Suprapubic skin (tissue), 4 donors: ENCODE results near the gene HDAC1. TPM values are rescaled to one million over a fixed set of nuclear protein-coding genes. Genes with fewer than 3 reads are reported as not detected.

Source experiments
- DNase-seq, 2 donors: peaks; one replicate each; pipeline ENCODE4 v3.0.0-alpha.2; 2019; ENCODE audit warnings: low spot score in 2 of 2
- H3K27ac ChIP-seq: fragments of 200-600 bp; sonication (generic); one replicate; pipeline ENCODE4 v1.5.1; 2019
- H3K27me3 ChIP-seq: fragments of 200-600 bp; sonication (generic); one replicate; pipeline ENCODE4 v1.5.1; 2019
- H3K36me3 ChIP-seq: fragments of 200-600 bp; sonication (generic); one replicate; pipeline ENCODE4 v1.5.1; 2019
- H3K4me1 ChIP-seq: fragments of 200-600 bp; sonication (generic); one replicate; pipeline ENCODE4 v1.5.1; 2019
- H3K4me3 ChIP-seq: fragments of 200-600 bp; sonication (generic); one replicate; pipeline ENCODE4 v1.5.1; 2019; ENCODE audit warnings: mild to moderate bottlenecking
- H3K9me3 ChIP-seq: fragments of 200-600 bp; sonication (generic); one replicate; pipeline ENCODE4 v1.5.1; 2019
- EP300 ChIP-seq: sonication (generic); formaldehyde crosslinking; IDR thresholded peaks from one replicate; pipeline ENCODE4 v1.6.1; 2017; ENCODE audit warnings: antibody characterized with exemption
- POLR2A ChIP-seq, 2 donors: fragments of 450-650 bp; IDR thresholded peaks; one replicate each; pipeline ENCODE4 v1.6.1; 2017; ENCODE audit warnings: antibody characterized with exemption in 2 of 2, mild to moderate bottlenecking in 2 of 2, moderate library complexity in 2 of 2
- POLR2AphosphoS5 ChIP-seq, 3 donors: sonication (generic); formaldehyde crosslinking; IDR thresholded peaks; one replicate each; pipeline ENCODE4 v1.6.1; 2017; ENCODE audit warnings: antibody characterized with exemption in 3 of 3
- WGBS: methylation state at CpG from one replicate; pipeline ENCODE4 v1.1.5; 2018; 5-methylcytosine and 5-hydroxymethylcytosine counted together
- total RNA-seq, 4 donors: library from RNA; depleted of rRNA; stranded (reverse); fragments of >200 nt; gene quantifications; one replicate each; pipeline ENCODE4 v1.1.0, GENCODE V29; 2016
- TF ChIP-seq, protein P1 (sequence below), 2 donors: fragments of 200-600 bp in 1 of 2; fragments of 450-650 bp in 1 of 2; sonication (generic) in 1 of 2; IDR thresholded peaks; one replicate each; pipeline ENCODE4 v1.5.1; 2016 to 2019; ENCODE audit warnings: antibody characterized with exemption in 2 of 2, mild to moderate bottlenecking in 1 of 2, moderate library complexity in 1 of 2

The HDAC1 gene
- total RNA-seq, 4 donors from 2014 or later, result 34.4 to 52.9 (median 40.2) TPM

DNA sequence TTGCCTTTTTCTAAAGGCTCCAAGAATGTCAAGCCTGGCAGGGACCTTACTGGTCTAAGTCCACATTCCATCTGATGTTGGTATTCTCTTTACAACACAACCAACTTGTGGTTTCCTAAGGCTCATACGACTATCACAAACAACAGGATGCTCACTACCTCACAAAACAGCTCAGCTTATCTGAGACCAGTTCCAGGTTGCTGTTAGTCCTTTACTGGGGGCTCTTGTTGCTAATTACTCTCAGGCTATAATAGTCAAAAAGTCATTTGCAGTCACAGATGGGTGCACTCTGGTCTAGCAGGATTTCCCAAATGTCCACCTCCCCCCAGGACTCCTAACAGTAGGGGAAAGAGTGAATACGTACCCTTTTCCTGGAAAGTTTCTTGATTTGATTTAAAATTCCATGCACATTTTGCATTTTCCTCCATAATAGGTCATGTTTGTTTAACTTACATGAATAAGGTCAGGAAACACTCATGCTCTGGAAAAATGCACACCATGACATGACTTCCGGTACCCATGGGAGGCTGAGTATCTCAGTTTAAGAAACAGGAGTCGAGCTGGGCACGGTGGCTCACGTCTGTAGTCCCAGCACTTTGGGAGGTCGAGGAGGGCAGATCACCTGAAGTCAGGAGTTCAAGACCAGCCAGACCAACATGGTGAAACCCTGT is 24.8 kb upstream of the HDAC1 start:
- Histone ChIP-seq H3K4me1 (no peaks in the 10 kb centered on the region), H3K27ac (no peak overlapping the region), H3K27me3 (no peaks in the 10 kb centered on the region), H3K36me3 (no peaks in the 10 kb centered on the region), H3K9me3 (no peaks in the 10 kb centered on the region), H3K4me3 (no peak overlapping the region)
- DNase-seq, result no peak
- TF ChIP-seq POLR2A (IDR thresholded peaks at IDR 0.05) (no peak), EP300 (no peak), POLR2AphosphoS5 (IDR thresholded peaks at IDR 0.05) (no peak)
- TF ChIP-seq, protein P1, sequence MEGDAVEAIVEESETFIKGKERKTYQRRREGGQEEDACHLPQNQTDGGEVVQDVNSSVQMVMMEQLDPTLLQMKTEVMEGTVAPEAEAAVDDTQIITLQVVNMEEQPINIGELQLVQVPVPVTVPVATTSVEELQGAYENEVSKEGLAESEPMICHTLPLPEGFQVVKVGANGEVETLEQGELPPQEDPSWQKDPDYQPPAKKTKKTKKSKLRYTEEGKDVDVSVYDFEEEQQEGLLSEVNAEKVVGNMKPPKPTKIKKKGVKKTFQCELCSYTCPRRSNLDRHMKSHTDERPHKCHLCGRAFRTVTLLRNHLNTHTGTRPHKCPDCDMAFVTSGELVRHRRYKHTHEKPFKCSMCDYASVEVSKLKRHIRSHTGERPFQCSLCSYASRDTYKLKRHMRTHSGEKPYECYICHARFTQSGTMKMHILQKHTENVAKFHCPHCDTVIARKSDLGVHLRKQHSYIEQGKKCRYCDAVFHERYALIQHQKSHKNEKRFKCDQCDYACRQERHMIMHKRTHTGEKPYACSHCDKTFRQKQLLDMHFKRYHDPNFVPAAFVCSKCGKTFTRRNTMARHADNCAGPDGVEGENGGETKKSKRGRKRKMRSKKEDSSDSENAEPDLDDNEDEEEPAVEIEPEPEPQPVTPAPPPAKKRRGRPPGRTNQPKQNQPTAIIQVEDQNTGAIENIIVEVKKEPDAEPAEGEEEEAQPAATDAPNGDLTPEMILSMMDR (IDR thresholded peaks at IDR 0.05), result no peak
- WGBS, result 73% methylated on average over 7 of the region's 7 CpGs

DNA sequence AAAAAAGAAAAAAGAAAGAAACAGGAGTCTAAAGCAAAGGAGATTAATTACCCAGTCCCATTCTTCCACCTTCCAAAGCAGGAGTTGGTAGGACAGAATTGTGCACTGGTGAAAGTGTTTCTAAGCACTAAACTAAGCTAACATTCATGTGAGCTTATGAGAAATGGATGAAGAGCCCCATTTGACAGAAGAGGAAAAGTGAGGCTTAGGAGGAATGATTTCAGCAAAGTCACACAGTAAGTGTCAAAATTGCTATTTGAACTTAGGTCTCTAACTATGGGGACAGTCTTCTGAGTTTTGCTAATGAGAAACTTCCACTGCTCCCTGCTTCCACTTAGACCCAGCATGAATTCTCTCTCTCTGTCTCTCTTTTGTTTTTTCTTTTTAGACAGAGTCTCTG is 22.1 kb upstream of the HDAC1 start:
- peaks cover 5% of the 10 kb centered on the region for H3K27me3 ChIP-seq
- no peaks in the 10 kb centered on the region for H3K4me1 ChIP-seq
- H3K9me3 ChIP-seq, result no peaks in the 10 kb centered on the region
- no peak overlapping the region for H3K27ac ChIP-seq
- H3K36me3 ChIP-seq, result no peaks in the 10 kb centered on the region
- TF ChIP-seq POLR2A (IDR thresholded peaks at IDR 0.05) (no peak), POLR2AphosphoS5 (IDR thresholded peaks at IDR 0.05) (no peak)
- no peak for DNase-seq
- no peak overlapping the region for H3K4me3 ChIP-seq

DNA sequence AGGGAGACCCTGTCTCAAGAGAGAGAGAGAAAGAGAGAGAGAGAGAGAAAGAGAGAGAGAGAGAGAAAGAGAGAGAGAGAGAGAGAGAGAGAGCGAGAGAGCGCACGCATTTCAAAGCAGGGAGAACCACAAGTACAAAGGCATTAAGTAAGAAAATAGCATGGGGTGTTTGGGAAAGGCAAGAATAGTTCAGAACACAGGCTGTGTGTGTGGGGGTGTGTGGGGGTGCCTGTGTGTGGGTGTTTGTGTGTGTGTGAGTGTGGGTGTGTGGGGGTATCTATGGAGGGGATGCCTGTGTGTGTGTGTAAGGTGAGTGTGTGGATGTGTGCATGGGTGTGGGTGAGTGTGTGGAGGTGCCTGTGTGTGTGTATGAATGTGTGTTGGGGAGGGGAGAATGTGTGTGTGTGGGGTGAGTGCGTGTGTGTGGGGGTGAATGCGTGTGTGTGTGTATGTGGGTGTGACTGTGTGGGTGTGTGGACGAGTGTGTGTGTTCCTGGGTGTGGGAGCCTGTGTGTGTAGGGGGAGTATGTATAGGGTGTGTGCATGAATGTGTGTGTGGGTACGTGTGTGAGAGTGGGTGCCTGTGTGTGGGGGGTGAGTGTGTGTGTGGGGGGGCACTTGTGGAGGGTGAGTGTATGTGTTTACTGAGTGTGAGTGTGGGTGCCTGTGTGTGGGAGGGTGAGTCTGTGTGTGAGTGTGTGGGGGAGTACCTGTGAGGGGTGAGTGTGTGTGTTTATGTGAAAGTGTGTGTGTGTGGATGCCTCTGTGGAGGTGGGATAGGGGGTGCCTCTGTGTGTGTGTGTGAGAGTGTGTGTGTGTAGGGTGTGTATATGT is 19.1 kb upstream of the HDAC1 start:
- 61% methylated on average over 7 of the region's 7 CpGs for WGBS

DNA sequence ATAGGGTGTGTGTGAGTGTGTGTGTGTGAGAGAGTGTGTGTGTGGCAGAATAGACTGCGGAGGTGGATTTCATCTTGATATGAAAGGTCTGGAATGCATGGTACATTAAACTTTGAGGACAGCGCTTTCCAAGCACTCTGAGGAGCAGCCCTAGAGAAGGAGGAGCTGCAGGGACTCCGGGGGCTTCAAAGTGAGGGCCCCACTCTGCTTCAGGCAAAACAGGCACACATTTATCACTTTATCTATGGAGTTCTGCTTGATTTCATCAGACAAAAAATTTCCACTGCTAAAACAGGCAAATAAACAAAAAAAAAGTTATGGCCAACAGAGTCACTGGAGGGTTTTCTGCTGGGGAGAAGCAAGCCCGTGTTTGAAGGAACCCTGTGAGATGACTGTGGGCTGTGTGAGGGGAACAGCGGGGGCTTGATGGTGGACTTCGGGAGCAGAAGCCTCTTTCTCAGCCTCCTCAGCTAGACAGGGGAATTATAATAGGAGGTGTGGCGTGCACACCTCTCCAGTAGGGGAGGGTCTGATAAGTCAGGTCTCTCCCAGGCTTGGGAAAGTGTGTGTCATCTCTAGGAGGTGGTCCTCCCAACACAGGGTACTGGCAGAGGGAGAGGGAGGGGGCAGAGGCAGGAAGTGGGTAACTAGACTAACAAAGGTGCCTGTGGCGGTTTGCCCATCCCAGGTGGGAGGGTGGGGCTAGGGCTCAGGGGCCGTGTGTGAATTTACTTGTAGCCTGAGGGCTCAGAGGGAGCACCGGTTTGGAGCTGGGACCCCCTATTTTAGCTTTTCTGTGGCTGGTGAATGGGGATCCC is 18.3 kb upstream of the HDAC1 start:
- 42% methylated on average over 10 of the region's 10 CpGs for WGBS
- H3K4me3 ChIP-seq, result no peak overlapping the region
- no peak for DNase-seq
- H3K27me3 ChIP-seq, result peaks cover 22% of the 10 kb centered on the region
- no peaks in the 10 kb centered on the region for H3K36me3 ChIP-seq
- H3K27ac ChIP-seq, result no peak overlapping the region
- no peaks in the 10 kb centered on the region for H3K9me3 ChIP-seq
- peaks cover 3% of the 10 kb centered on the region for H3K4me1 ChIP-seq
- TF ChIP-seq POLR2A (IDR thresholded peaks at IDR 0.05) (no peak), POLR2AphosphoS5 (IDR thresholded peaks at IDR 0.05) (no peak), EP300 (no peak)
- TF ChIP-seq, protein P1 (IDR thresholded peaks at IDR 0.05), result no peak

More for the DNA sequence above, 19.1 kb upstream of the HDAC1 start:
- Histone ChIP-seq H3K4me3 (no peak overlapping the region), H3K27ac (no peak overlapping the region), H3K27me3 (peaks cover 22% of the 10 kb centered on the region), H3K36me3 (no peaks in the 10 kb centered on the region), H3K4me1 (peaks cover 3% of the 10 kb centered on the region), H3K9me3 (no peaks in the 10 kb centered on the region)
- TF ChIP-seq, protein P1 (IDR thresholded peaks at IDR 0.05), result no peak
- no peak for TF ChIP-seq EP300
- TF ChIP-seq POLR2AphosphoS5 (IDR thresholded peaks at IDR 0.05), result no peak
- no peak for TF ChIP-seq POLR2A (IDR thresholded peaks at IDR 0.05)
- DNase-seq, result no peak

DNA sequence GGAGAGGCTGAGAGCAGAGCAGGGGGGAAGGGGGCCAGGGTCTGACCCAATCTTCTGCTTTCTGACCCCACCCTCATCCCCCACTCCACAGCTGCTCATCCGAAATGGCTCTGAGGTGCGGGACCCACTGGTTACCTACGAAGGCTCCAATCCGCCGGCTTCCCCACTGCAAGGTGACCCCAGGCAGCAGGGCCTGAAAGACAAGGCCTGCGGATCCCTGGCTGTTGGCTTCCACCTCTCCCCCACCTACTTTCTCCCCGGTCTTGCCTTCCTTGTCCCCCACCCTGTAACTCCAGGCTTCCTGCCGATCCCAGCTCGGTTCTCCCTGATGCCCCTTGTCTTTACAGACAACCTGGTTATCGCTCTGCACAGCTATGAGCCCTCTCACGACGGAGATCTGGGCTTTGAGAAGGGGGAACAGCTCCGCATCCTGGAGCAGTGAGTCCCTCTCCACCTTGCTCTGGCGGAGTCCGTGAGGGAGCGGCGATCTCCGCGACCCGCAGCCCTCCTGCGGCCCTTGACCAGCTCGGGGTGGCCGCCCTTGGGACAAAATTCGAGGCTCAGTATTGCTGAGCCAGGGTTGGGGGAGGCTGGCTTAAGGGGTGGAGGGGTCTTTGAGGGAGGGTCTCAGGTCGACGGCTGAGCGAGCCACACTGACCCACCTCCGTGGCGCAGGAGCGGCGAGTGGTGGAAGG is 17.1 kb upstream of the HDAC1 start:
- WGBS, result 76% methylated on average over 29 of the region's 31 CpGs
- peaks cover 22% of the 10 kb centered on the region for H3K27me3 ChIP-seq

More for the DNA sequence above, 17.1 kb upstream of the HDAC1 start:
- Histone ChIP-seq H3K4me1 (peaks cover 3% of the 10 kb centered on the region), H3K4me3 (no peak overlapping the region), H3K27ac (no peak overlapping the region), H3K9me3 (no peaks in the 10 kb centered on the region), H3K36me3 (no peaks in the 10 kb centered on the region)
- TF ChIP-seq EP300 (no peak), POLR2A (IDR thresholded peaks at IDR 0.05) (no peak), POLR2AphosphoS5 (IDR thresholded peaks at IDR 0.05) (no peak)
- TF ChIP-seq, protein P1 (IDR thresholded peaks at IDR 0.05), result no peak
- DNase-seq, result no peak
